PFSK-1 (cell line): ENCODE results near the gene MRPL36.

ENCODE experiments used
- FOXP2 ChIP-seq: optimal IDR thresholded peaks from 2 replicates; pipeline ENCODE3; 2011; ENCODE audit warnings: borderline replicate concordance, control low read depth, inconsistent platforms; ENCODE audit not compliant: insufficient read depth; ENCODE audit errors: extremely low read length, extremely low read depth
- POLR2AphosphoS5 ChIP-seq: IDR thresholded peaks from 2 replicates; pipeline ENCODE4 v1.6.1; 2012; ENCODE audit warnings: low read depth, mild to moderate bottlenecking, control low read depth, low read length, moderate library complexity
- SIN3A ChIP-seq: IDR thresholded peaks from 2 replicates; pipeline ENCODE4 v1.6.1; 2012; ENCODE audit warnings: mild to moderate bottlenecking, low read length, moderate library complexity, borderline replicate concordance; ENCODE audit not compliant: insufficient read depth
- TAF1 ChIP-seq: IDR thresholded peaks from 2 replicates; pipeline ENCODE4 v1.6.1; 2012; ENCODE audit warnings: low read length, control low read depth, borderline replicate concordance; ENCODE audit not compliant: insufficient read depth
- TF ChIP-seq, protein P1 (sequence below), 2 experiments: IDR thresholded peaks; 2 replicates each; pipeline versions ENCODE4 v1.6.1 to v1.8.0; 2011 to 2012; ENCODE audit warnings: low read depth in 2 of 2, low read length in 2 of 2, control low read depth in 1 of 2, inconsistent platforms in 1 of 2, mild to moderate bottlenecking in 1 of 2, moderate library complexity in 1 of 2; ENCODE audit not compliant: insufficient read depth in 1 of 2

The MRPL36 gene

DNA sequence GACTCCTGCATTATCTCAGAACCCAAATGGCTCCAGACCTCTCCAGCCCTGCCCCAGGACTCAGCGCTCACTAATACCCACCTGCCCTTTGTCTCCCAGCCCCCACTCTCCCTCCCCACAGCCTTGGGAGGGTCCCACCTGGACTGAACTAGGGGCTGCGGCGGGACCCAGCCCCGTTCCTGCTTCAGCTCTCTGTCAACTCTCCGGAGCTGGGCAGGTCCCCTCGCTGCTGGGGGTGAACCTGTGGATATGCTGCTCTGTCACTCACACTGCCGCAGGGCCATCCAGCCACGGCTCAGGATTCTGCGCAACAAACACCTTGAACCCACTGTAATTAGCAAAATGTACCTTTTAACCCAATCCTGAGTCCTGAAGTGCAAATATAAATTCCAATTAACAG is 38.4 kb upstream of the MRPL36 start:
- TF ChIP-seq SIN3A (no peak), TAF1 (no peak), POLR2AphosphoS5 (no peak), FOXP2 (no peak)
- TF ChIP-seq, protein P1, sequence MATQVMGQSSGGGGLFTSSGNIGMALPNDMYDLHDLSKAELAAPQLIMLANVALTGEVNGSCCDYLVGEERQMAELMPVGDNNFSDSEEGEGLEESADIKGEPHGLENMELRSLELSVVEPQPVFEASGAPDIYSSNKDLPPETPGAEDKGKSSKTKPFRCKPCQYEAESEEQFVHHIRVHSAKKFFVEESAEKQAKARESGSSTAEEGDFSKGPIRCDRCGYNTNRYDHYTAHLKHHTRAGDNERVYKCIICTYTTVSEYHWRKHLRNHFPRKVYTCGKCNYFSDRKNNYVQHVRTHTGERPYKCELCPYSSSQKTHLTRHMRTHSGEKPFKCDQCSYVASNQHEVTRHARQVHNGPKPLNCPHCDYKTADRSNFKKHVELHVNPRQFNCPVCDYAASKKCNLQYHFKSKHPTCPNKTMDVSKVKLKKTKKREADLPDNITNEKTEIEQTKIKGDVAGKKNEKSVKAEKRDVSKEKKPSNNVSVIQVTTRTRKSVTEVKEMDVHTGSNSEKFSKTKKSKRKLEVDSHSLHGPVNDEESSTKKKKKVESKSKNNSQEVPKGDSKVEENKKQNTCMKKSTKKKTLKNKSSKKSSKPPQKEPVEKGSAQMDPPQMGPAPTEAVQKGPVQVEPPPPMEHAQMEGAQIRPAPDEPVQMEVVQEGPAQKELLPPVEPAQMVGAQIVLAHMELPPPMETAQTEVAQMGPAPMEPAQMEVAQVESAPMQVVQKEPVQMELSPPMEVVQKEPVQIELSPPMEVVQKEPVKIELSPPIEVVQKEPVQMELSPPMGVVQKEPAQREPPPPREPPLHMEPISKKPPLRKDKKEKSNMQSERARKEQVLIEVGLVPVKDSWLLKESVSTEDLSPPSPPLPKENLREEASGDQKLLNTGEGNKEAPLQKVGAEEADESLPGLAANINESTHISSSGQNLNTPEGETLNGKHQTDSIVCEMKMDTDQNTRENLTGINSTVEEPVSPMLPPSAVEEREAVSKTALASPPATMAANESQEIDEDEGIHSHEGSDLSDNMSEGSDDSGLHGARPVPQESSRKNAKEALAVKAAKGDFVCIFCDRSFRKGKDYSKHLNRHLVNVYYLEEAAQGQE (IDR thresholded peaks at IDR 0.05; ENCODE audit: insufficient read depth in 1 of 2, low read depth in 2 of 2, low read length in 2 of 2), result no peak

DNA sequence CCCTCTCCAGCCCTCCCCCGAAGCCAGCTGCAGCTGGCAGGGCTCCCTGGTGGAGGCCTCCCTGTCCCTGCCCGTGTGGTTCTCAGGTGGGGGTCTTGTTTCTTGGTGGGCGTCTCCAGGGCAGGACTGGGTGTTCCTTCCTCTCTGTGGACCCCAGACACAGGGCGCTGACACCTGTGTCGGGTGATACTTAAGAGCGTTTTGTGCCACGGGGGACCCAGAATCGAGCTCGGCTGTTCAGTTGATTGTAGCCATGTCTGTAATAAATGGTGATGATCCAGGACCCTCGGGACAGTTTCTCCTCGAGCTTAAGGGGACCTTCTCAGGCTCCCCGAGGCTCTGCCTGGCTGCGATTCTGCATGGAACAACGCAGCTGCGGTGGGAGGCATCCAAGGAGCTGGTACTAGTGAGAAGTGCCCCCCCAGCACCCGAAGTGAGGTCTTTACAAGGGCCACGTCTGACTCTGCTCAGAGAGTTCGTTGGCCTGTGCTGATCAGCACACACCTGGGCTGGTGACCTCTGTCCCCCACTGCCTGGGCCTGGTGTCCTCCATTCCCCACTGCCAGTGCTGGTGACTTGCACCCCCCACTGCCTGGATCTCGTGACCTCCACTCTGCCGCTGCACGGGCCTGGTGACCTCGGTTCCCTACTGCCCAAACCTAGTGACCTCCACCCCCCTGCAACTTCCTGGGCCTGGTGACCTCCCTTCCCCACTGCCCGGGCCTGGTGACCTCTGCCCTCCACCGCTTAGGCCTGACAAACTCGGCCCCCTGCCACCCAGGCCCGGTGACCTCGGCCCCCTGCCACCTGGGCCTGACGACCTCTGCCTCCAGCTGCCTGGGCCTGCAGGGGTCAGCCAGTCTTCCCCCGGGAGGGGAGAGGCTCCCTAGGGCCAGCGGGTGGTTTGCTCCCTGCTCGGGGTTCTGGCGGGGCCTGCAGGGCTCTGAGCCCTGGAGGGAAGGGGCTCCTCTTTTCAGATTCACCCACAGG is 37.5 kb upstream of the MRPL36 start:
- no peak for TF ChIP-seq POLR2AphosphoS5
- TF ChIP-seq FOXP2, result no peak
- no peak for TF ChIP-seq TAF1
- TF ChIP-seq, protein P1 (IDR thresholded peaks at IDR 0.05; ENCODE audit: insufficient read depth in 1 of 2, low read depth in 2 of 2, low read length in 2 of 2), result no peak
- TF ChIP-seq SIN3A, result no peak

DNA sequence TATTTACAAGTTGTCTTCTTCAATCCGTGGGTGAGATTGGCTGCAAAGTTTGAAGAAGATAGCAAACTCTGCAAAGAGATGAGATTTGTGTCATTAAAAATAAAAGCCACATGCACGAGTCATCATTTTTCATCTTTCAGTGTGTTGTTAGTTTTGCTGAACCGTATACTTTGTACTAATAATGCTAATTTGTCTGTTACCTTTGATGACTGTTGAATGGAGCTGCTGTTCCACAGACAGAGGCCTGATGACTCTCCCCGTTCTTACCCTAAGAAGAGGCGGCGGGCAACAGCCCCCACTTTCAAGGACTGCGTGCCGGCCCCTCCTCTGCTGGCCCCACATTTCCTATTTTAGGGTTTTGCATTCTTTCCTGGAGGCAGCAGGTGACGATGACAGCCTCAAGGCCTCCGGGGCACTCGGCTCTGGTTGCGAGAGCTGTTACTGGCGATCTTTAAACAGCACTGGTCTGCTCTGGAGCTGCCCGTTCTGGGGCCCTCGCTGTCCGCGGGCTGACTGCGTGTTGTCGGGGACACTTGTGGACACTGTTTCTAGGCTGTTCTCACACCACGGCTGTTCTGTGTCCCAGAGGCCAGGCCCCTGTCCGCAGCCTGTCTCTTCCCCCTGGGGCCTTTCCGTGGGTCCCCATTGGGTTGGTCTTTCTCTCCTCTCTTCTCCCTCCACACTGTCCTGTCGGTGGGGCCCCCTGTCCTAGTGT is 36.7 kb upstream of the MRPL36 start:
- TF ChIP-seq, protein P1 (IDR thresholded peaks at IDR 0.05; ENCODE audit: insufficient read depth in 1 of 2, low read depth in 2 of 2, low read length in 2 of 2), result no peak
- no peak for TF ChIP-seq POLR2AphosphoS5
- TF ChIP-seq TAF1, result no peak
- TF ChIP-seq SIN3A, result no peak
- TF ChIP-seq FOXP2, result no peak

DNA sequence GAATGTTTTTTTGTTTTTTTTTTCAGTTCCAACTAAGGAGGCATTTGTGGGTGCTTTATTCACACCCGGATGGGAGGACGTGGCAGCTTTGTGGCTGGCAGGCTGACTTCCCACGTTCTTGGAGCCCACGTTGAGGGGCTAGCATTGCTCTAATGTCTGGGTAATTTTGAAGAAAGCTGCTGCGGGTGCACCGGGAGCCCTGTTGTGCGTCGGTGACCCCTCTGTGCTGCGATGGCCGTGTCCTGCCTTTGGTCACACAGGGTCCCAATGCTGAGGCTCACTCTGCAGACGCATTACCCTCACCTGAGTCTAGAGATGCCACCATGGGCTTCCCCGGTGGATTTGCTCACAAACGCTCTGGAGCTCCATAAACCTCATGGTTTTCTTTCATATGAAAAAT is 35.8 kb upstream of the MRPL36 start:
- TF ChIP-seq, protein P1 (IDR thresholded peaks at IDR 0.05; ENCODE audit: insufficient read depth in 1 of 2, low read depth in 2 of 2, low read length in 2 of 2), result no peak
- TF ChIP-seq TAF1, result no peak
- no peak for TF ChIP-seq FOXP2
- no peak for TF ChIP-seq SIN3A
- no peak for TF ChIP-seq POLR2AphosphoS5
